Naive thymus-derived CD4-positive, alpha-beta T cell (primary cell): ENCODE results near the gene PCNX1. TPM values are rescaled to one million over a fixed set of nuclear protein-coding genes. Genes with fewer than 3 reads are reported as not detected.

ENCODE experiments used
- ATAC-seq: fragments of 150-1000 bp; cut with Tn5 transposase; 2 replicates; pipeline ENCODE4 v1.10.0; 2021; ENCODE audit warnings: mild to moderate bottlenecking, moderate library complexity
- CTCF ChIA-PET: fragments of 350-600 bp; sonication (Branson Sonifier 250); formaldehyde crosslinking; loops from one replicate; lab custom pipeline; 2021; ENCODE audit warnings: antibody characterized with exemption; lab: Charles Lee
- POLR2A ChIA-PET: fragments of 350-600 bp; sonication (Branson Sonifier 250); formaldehyde crosslinking; loops from one replicate; lab custom pipeline; 2021; ENCODE audit warnings: antibody characterized with exemption, inconsistent platforms; lab: Charles Lee
- DNase-seq, 9 donors: peaks; one replicate each; pipeline versions ENCODE4 v3.0.0 to v3.0.0-alpha.2; 2020 to 2022; ENCODE audit warnings: mixed read lengths in 1 of 9
- H3K27ac ChIP-seq: one replicate; pipeline ENCODE4 v1.7.0; 2013; ENCODE audit warnings: mild to moderate bottlenecking, low read depth, low read length, moderate library complexity
- H3K27me3 ChIP-seq, 2 donors: one replicate each; pipeline ENCODE4 v1.7.0; 2013; ENCODE audit warnings: low read length in 2 of 2, mild to moderate bottlenecking in 2 of 2, moderate library complexity in 2 of 2; ENCODE audit not compliant: control insufficient read depth in 2 of 2, insufficient read depth in 2 of 2
- H3K36me3 ChIP-seq, 3 experiments: 1 replicate in 2 of 3; 2 replicates in 1 of 3; pipeline ENCODE4 v1.7.0; 2013; ENCODE audit warnings: low read length in 3 of 3, mild to moderate bottlenecking in 3 of 3, moderate library complexity in 1 of 3; ENCODE audit not compliant: insufficient read depth in 3 of 3, control insufficient read depth in 2 of 3
- H3K4me1 ChIP-seq, 2 donors: one replicate each; pipeline ENCODE4 v1.7.0; 2013; ENCODE audit warnings: low read length in 2 of 2, mild to moderate bottlenecking in 2 of 2, moderate library complexity in 1 of 2; ENCODE audit not compliant: control insufficient read depth in 2 of 2, insufficient read depth in 2 of 2
- H3K4me3 ChIP-seq: 2 replicates; pipeline ENCODE4 v1.7.0; 2013; ENCODE audit warnings: mild to moderate bottlenecking, low read length
- H3K9me3 ChIP-seq, 3 experiments: 1 replicate in 2 of 3; 2 replicates in 1 of 3; pipeline ENCODE4 v1.7.0; 2013; ENCODE audit warnings: low read length in 3 of 3; ENCODE audit not compliant: control insufficient read depth in 2 of 3
- H3K27ac Mint-ChIP-seq, 9 donors: one replicate each; pipeline ENCODE4 v1.8.0; 2020 to 2022; ENCODE audit warnings: mixed read lengths in 9 of 9, mild to moderate bottlenecking in 8 of 9, moderate library complexity in 5 of 9, inconsistent platforms in 2 of 9
- H3K27me3 Mint-ChIP-seq, 5 donors: one replicate each; pipeline ENCODE4 v1.8.0; 2021 to 2022; ENCODE audit warnings: mixed read lengths in 5 of 5, mild to moderate bottlenecking in 1 of 5
- H3K36me3 Mint-ChIP-seq, 5 donors: one replicate each; pipeline ENCODE4 v1.8.0; 2020 to 2022; ENCODE audit warnings: mixed read lengths in 5 of 5, mild to moderate bottlenecking in 3 of 5, inconsistent platforms in 1 of 5
- H3K4me1 Mint-ChIP-seq, 7 donors: one replicate each; pipeline ENCODE4 v1.8.0; 2020 to 2022; ENCODE audit warnings: mixed read lengths in 7 of 7, mild to moderate bottlenecking in 3 of 7, inconsistent platforms in 1 of 7
- H3K4me3 Mint-ChIP-seq, 10 donors: one replicate each; pipeline ENCODE4 v1.8.0; 2020 to 2022; ENCODE audit warnings: mild to moderate bottlenecking in 10 of 10, mixed read lengths in 10 of 10, moderate library complexity in 6 of 10, inconsistent platforms in 2 of 10
- H3K9me3 Mint-ChIP-seq, 11 donors: one replicate each; pipeline ENCODE4 v1.8.0; 2020 to 2022; ENCODE audit warnings: mixed read lengths in 11 of 11, mild to moderate bottlenecking in 4 of 11, inconsistent platforms in 1 of 11, moderate library complexity in 1 of 11
- intact Hi-C, 2 donors: fragments of 100-400 bp; cut with micrococcal nuclease; formaldehyde crosslinking; loops; one replicate each; pipeline ENCODE4 v1.15.1; 2023
- polyA plus RNA-seq, 2 donors: library from polyadenylated mRNA; unstranded; fragments of 300-500 nt; fragmentation: Illumina TruSeq; gene quantifications; one replicate each; pipeline ENCODE4 v1.2.3, GENCODE V29; 2021
- total RNA-seq, 6 experiments: library from RNA in 5 of 6; stranded (reverse) in 5 of 6; gene quantifications; 1 replicate in 5 of 6; 2 replicates in 1 of 6; pipeline ENCODE4 v1.2.3 and lab custom pipeline; 2021 to 2026

Gene PCNX1
- total and polyA plus RNA-seq, 7 experiments from 2014 or later = 11.2 to 114 (median 111) TPM

DNA sequence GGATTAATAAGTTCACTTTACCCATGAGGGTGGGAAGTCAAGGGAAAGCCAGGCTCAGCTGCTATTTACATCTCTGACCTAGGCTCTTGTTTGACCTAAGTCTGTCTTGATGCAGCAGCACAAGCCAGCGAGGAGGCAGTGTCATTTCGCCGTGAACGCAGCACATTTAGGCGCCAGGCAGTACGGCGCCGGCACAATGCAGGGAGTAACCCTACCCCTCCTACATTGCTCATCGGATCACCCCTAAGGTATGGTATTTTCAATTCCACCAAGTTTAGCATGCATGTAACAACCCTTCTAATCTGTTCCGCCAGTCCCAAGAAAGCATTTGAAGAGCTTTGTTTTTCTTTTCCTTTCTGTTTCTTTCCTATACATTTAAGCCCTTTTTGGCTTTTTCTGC, 81.2 kb downstream of the PCNX1 start:
- Mint-ChIP-seq H3K4me3 (peak overlapping the region; percentile 53 to 82 (median 71)), H3K9me3 (no peaks in the 10 kb centered on the region), H3K4me1 (peaks cover 13 to 61% (median 48%) of the 10 kb centered on the region in 7 donors), H3K27me3 (no peaks in the 10 kb centered on the region), H3K36me3 (peaks cover 0 to 32% (median 19%) of the 10 kb centered on the region in 5 donors), H3K27ac (peak overlapping the region; percentile 7 to 83 (median 73))
- ChIA-PET POLR2A (interaction anchor here (0.9 kb wide), 1 partner anchor 81 kb away, joined by 3 read pairs; the partner anchor contains the start of gene PCNX1), CTCF (interaction anchor here (0.6 to 1.0 kb wide), 3 partner anchors 11 to 401 kb away, joined by 3 read pairs; no protein-coding TSS in a partner anchor)
- Histone ChIP-seq H3K4me1 (peaks cover 11 to 12% of the 10 kb centered on the region in 2 donors), H3K4me3 (peak overlapping the region; percentile 7), H3K9me3 (no peaks in the 10 kb centered on the region), H3K27me3 (no peaks in the 10 kb centered on the region), H3K27ac (peak overlapping the region; percentile 26), H3K36me3 (no peaks in the 10 kb centered on the region)
- DNase-seq = no peak
- ATAC-seq = peak; percentile 62
- intact Hi-C loops = loop anchor here in 1 of 2 donors (1.0 kb wide), 2 partner anchors 8 to 11 kb away; no protein-coding TSS in a partner anchor

DNA sequence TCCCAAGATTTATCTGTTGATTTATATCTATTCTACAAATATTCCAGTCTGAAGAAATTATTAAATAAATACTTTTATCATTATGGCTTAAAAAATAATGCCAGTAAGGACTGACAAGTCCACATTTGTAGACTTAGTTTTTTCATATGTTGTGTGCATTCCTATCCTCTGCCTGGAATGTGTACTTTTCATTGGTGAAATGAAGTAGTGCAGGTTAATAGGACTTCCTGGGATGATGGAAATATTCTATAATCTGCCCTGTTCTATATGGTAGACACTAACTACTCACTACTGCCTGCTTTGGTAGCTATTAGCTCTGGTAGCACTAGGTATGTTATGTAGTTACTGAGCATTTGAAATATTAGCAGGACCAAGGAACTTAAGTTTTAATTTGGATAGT, 86.7 kb downstream of the PCNX1 start:
- no peak for ATAC-seq
- H3K27ac ChIP-seq = no peak overlapping the region
- ChIA-PET CTCF (no interaction called here), POLR2A (interaction anchor here (0.9 kb wide), 1 partner anchor 59 kb away, joined by 3 read pairs; no protein-coding TSS in a partner anchor)
- peaks cover 13 to 70% (median 67%) of the 10 kb centered on the region in 7 donors for H3K4me1 Mint-ChIP-seq
- H3K36me3 ChIP-seq = no peaks in the 10 kb centered on the region
- peaks cover 0 to 5% (median 0%) of the 10 kb centered on the region in 11 donors for H3K9me3 Mint-ChIP-seq
- no peaks in the 10 kb centered on the region for H3K27me3 ChIP-seq
- intact Hi-C loops = no loop called here
- peaks cover 0 to 34% (median 29%) of the 10 kb centered on the region in 5 donors for H3K36me3 Mint-ChIP-seq
- peaks cover 24 to 35% of the 10 kb centered on the region in 2 donors for H3K4me1 ChIP-seq
- H3K4me3 Mint-ChIP-seq = no peak overlapping the region
- peak overlapping the region in 1 of 9 donors; percentile 9 for H3K27ac Mint-ChIP-seq
- DNase-seq = no peak
- H3K4me3 ChIP-seq = no peak overlapping the region
- no peaks in the 10 kb centered on the region for H3K27me3 Mint-ChIP-seq
- H3K9me3 ChIP-seq = no peaks in the 10 kb centered on the region

DNA sequence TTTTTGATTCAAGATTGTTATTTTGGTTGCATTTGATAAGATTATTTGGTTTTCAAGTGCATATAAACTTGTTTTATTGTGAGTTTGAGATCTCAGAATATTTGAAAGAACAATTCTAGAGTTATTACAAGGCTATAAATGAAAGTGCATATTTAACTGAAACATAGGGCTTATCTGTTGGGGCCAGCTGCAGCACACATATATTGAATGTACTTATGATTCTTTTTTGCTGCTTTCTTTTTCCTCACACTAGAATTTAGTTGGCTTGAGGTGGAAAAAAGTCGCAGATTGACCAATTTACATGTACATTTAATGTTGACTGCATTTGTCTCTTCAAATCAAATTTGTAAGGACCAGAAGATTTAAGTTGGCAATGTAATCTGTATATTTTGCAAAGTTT, 88.0 kb downstream of the PCNX1 start:
- H3K9me3 Mint-ChIP-seq = peaks cover 0 to 5% (median 0%) of the 10 kb centered on the region in 11 donors
- H3K27ac Mint-ChIP-seq = peak overlapping the region in 7 of 9 donors; percentile 22 to 90 (median 62)
- H3K27me3 ChIP-seq = no peaks in the 10 kb centered on the region
- DNase-seq = no peak
- intact Hi-C loops = no loop called here
- H3K4me3 Mint-ChIP-seq = peak overlapping the region in 8 of 10 donors; percentile 13 to 74 (median 36)
- no peaks in the 10 kb centered on the region for H3K27me3 Mint-ChIP-seq
- ChIA-PET CTCF (no interaction called here), POLR2A (no interaction called here)
- peaks cover 28 to 44% of the 10 kb centered on the region in 2 donors for H3K4me1 ChIP-seq
- no peaks in the 10 kb centered on the region for H3K36me3 ChIP-seq
- no peak for ATAC-seq
- no peak overlapping the region for H3K4me3 ChIP-seq
- H3K36me3 Mint-ChIP-seq = peaks cover 0 to 34% (median 26%) of the 10 kb centered on the region in 5 donors
- peak overlapping the region; percentile 22 for H3K27ac ChIP-seq
- no peaks in the 10 kb centered on the region for H3K9me3 ChIP-seq
- H3K4me1 Mint-ChIP-seq = peaks cover 15 to 76% (median 72%) of the 10 kb centered on the region in 7 donors

GRCh38 chr14:70995671-70996070, 88.4 kb downstream of the PCNX1 start:
- no peak for DNase-seq
- ChIA-PET CTCF (no interaction called here), POLR2A (no interaction called here)
- Mint-ChIP-seq H3K27ac (peak overlapping the region in 7 of 9 donors; percentile 22 to 90 (median 62)), H3K4me1 (peaks cover 14 to 77% (median 72%) of the 10 kb centered on the region in 7 donors), H3K36me3 (peaks cover 0 to 32% (median 25%) of the 10 kb centered on the region in 5 donors), H3K27me3 (no peaks in the 10 kb centered on the region), H3K4me3 (peak overlapping the region in 9 of 10 donors; percentile 2 to 74 (median 41)), H3K9me3 (peaks cover 0 to 5% (median 0%) of the 10 kb centered on the region in 11 donors)
- Histone ChIP-seq H3K4me1 (peaks cover 32 to 48% of the 10 kb centered on the region in 2 donors), H3K36me3 (no peaks in the 10 kb centered on the region), H3K9me3 (no peaks in the 10 kb centered on the region), H3K27me3 (no peaks in the 10 kb centered on the region), H3K4me3 (no peak overlapping the region), H3K27ac (peak overlapping the region; percentile 22)
- ATAC-seq = no peak
- intact Hi-C loops = loop anchor here in 1 of 2 donors (2.0 kb wide), 1 partner anchor 15 kb away; no protein-coding TSS in a partner anchor

DNA sequence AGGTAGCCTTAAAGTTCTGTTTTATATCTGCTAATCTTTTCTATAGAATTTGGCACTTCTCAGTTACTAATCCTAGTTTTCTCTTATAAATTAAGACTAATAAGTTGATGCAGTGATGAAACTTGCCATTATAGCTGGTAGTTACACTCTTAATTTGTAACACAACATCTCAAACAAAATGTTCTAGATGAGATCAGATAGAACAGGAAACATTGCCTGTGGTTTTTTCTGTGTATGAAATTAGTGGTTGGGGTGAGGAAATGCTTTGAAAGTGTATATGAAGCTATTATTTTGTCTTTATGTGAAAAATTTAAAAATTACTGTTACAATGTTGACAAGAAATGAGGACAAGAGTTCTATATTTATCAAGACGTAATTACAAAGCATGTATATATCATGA, 91.9 kb downstream of the PCNX1 start:
- DNase-seq = peak in 7 of 9 donors; percentile 15 to 68 (median 56)
- ChIA-PET CTCF (interaction anchor here (1.3 kb wide), 1 partner anchor 21 kb away, joined by 7 read pairs; no protein-coding TSS in a partner anchor), POLR2A (interaction anchor here (0.6 to 1.6 kb wide), 3 partner anchors 12 to 985 kb away, joined by 3 to 6 read pairs (median 4); no protein-coding TSS in a partner anchor)
- H3K4me1 Mint-ChIP-seq = peaks cover 31 to 93% (median 85%) of the 10 kb centered on the region in 7 donors
- H3K4me3 Mint-ChIP-seq = peak overlapping the region; percentile 9 to 81 (median 70)
- peak overlapping the region; percentile 8 to 93 (median 74) for H3K27ac Mint-ChIP-seq
- H3K9me3 Mint-ChIP-seq = peaks cover 0 to 5% (median 0%) of the 10 kb centered on the region in 11 donors
- H3K27ac ChIP-seq = peak overlapping the region; percentile 54
- peaks cover 6 to 41% (median 30%) of the 10 kb centered on the region in 5 donors for H3K36me3 Mint-ChIP-seq
- no peaks in the 10 kb centered on the region for H3K9me3 ChIP-seq
- H3K4me1 ChIP-seq = peaks cover 59 to 73% of the 10 kb centered on the region in 2 donors
- no peaks in the 10 kb centered on the region for H3K27me3 Mint-ChIP-seq
- no peaks in the 10 kb centered on the region for H3K27me3 ChIP-seq
- intact Hi-C loops = loop anchor here in 1 of 2 donors (1.0 kb wide), 2 partner anchors 11 to 12 kb away; no protein-coding TSS in a partner anchor
- H3K4me3 ChIP-seq = peak overlapping the region; percentile 18
- no peaks in the 10 kb centered on the region for H3K36me3 ChIP-seq
- ATAC-seq = peak; percentile 84

- no peak overlapping the region for H3K27ac ChIP-seq
- H3K4me1 Mint-ChIP-seq = peaks cover 33 to 96% (median 89%) of the 10 kb centered on the region in 7 donors
- H3K9me3 ChIP-seq = no peaks in the 10 kb centered on the region
- ATAC-seq (no peak), DNase-seq (no peak)
- ChIA-PET POLR2A (interaction anchor here (1.6 kb wide), 1 partner anchor 11 kb away, joined by 6 read pairs; no protein-coding TSS in a partner anchor), CTCF (interaction anchor here (1.1 to 1.3 kb wide), 2 partner anchors 12 to 22 kb away, joined by 3 to 7 read pairs; no protein-coding TSS in a partner anchor)
- peak overlapping the region in 8 of 10 donors; percentile 53 to 81 (median 73) for H3K4me3 Mint-ChIP-seq
- H3K27me3 ChIP-seq = no peaks in the 10 kb centered on the region
- H3K9me3 Mint-ChIP-seq = peaks cover 0 to 5% (median 0%) of the 10 kb centered on the region in 11 donors
- no peaks in the 10 kb centered on the region for H3K27me3 Mint-ChIP-seq
- H3K36me3 Mint-ChIP-seq = peaks cover 11 to 46% (median 33%) of the 10 kb centered on the region in 5 donors
- H3K4me1 ChIP-seq = peaks cover 66 to 74% of the 10 kb centered on the region in 2 donors
- no peaks in the 10 kb centered on the region for H3K36me3 ChIP-seq
- intact Hi-C loops = no loop called here
- H3K4me3 ChIP-seq = no peak overlapping the region
- H3K27ac Mint-ChIP-seq = peak overlapping the region in 8 of 9 donors; percentile 8 to 93 (median 78)
Observed at GRCh38 chr14:71000091-71000490, 92.8 kb downstream of the PCNX1 start.
